MCF 10A (cell line): ENCODE measurements around the gene MACROH2A2. TPM values are rescaled to one million over a fixed set of nuclear protein-coding genes. Genes with fewer than 3 reads are reported as not detected.

Source experiments
- BruUV-seq: library from RNA; stranded (reverse); fragments of 400-500 nt; replicated peaks from 2 replicates; lab custom pipeline; 2021; lab: Mats Ljungman, UMichigan
- CTCF ChIA-PET: fragments of 300-600 bp; sonication (Branson Sonifier 250); formaldehyde crosslinking; extraction: SDS; loops from one replicate; lab custom pipeline; 2021; ENCODE audit warnings: antibody characterized with exemption, inconsistent platforms; lab: Yijun Ruan, JAX
- POLR2A ChIA-PET: fragments of 300-600, 350-650 bp; sonication (Branson Sonifier 250); formaldehyde crosslinking; extraction: SDS; loops from one replicate; lab custom pipeline; 2020; ENCODE audit warnings: antibody characterized with exemption, inconsistent platforms; lab: Yijun Ruan, JAX
- DNase-seq: peaks from one replicate; pipeline ENCODE4 v3.0.0-alpha.2; 2018; ENCODE audit not compliant: unreplicated experiment
- H3K27ac Mint-ChIP-seq: one replicate; pipeline ENCODE4 v1.8.0; 2022; ENCODE audit warnings: mild to moderate bottlenecking, low read depth, mixed read lengths; ENCODE audit not compliant: unreplicated experiment
- H3K27me3 Mint-ChIP-seq: one replicate; pipeline ENCODE4 v1.8.0; 2022; ENCODE audit warnings: mixed read lengths; ENCODE audit not compliant: insufficient read depth, unreplicated experiment
- H3K36me3 Mint-ChIP-seq: one replicate; pipeline ENCODE4 v1.8.0; 2022; ENCODE audit warnings: mild to moderate bottlenecking, moderate library complexity, mixed read lengths; ENCODE audit not compliant: insufficient read depth, unreplicated experiment
- H3K4me1 Mint-ChIP-seq: one replicate; pipeline ENCODE4 v1.8.0; 2022; ENCODE audit warnings: mixed read lengths; ENCODE audit not compliant: insufficient read depth, unreplicated experiment
- H3K4me3 Mint-ChIP-seq: one replicate; pipeline ENCODE4 v1.8.0; 2022; ENCODE audit warnings: mild to moderate bottlenecking, moderate library complexity, mixed read lengths; ENCODE audit not compliant: unreplicated experiment
- H3K9me3 Mint-ChIP-seq: one replicate; pipeline ENCODE4 v1.8.0; 2022; ENCODE audit warnings: mixed read lengths; ENCODE audit not compliant: unreplicated experiment
- CTCF ChIP-seq: fragments of 200-600 bp; IDR thresholded peaks from one replicate; pipeline ENCODE4 v1.8.0; 2022; ENCODE audit warnings: antibody characterized with exemption, mild to moderate bottlenecking; ENCODE audit not compliant: unreplicated experiment
- intact Hi-C: fragments of 100-400 bp; cut with micrococcal nuclease; formaldehyde crosslinking; loops from 2 replicates; pipeline ENCODE4 v1.14.1; 2022
- total RNA-seq: library from RNA; stranded (reverse); gene quantifications from 2 replicates; pipeline ENCODE4 v1.2.3, GENCODE V29; 2022

MACROH2A2 gene
- total RNA-seq, 1 experiment from 2014 or later: 17.6 TPM

- H3K27me3 Mint-ChIP-seq: no peaks in the 10 kb centered on the region
- ChIA-PET POLR2A (no interaction called here), CTCF (no interaction called here)
- H3K4me3 Mint-ChIP-seq: no peak overlapping the region
- DNase-seq: no peak
- H3K4me1 Mint-ChIP-seq: peaks cover 6% of the 10 kb centered on the region
- no TSS peak for BruUV-seq
- intact Hi-C loops: no loop called here
- no peaks in the 10 kb centered on the region for H3K9me3 Mint-ChIP-seq
- no peak for TF ChIP-seq CTCF
- peaks cover 44% of the 10 kb centered on the region for H3K36me3 Mint-ChIP-seq
- no peak overlapping the region for H3K27ac Mint-ChIP-seq
Observed at GRCh38 chr10:70112071-70112470, 59.4 kb downstream of the MACROH2A2 start.

GRCh38 chr10:70114902-70115301 lies 62.3 kb downstream of the MACROH2A2 start:
- no peak for DNase-seq
- no peak overlapping the region for H3K4me3 Mint-ChIP-seq
- no peaks in the 10 kb centered on the region for H3K9me3 Mint-ChIP-seq
- ChIA-PET POLR2A (interaction anchor here (0.6 to 3.2 kb wide), 2 partner anchors 15 to 31 kb away, joined by 3 to 31 read pairs; partner anchors contain the start of gene TYSND1), CTCF (interaction anchor here (0.6 to 5.7 kb wide), 17 partner anchors 9 to 660 kb away, joined by 3 to 107 read pairs (median 4); partner anchors contain the start of genes AIFM2 and TYSND1)
- H3K36me3 Mint-ChIP-seq: peaks cover 56% of the 10 kb centered on the region
- TF ChIP-seq CTCF: no peak
- H3K27ac Mint-ChIP-seq: no peak overlapping the region
- intact Hi-C loops: no loop called here
- no TSS peak for BruUV-seq
- no peaks in the 10 kb centered on the region for H3K27me3 Mint-ChIP-seq
- H3K4me1 Mint-ChIP-seq: peaks cover 6% of the 10 kb centered on the region

- no peak overlapping the region for H3K4me3 Mint-ChIP-seq
- H3K9me3 Mint-ChIP-seq: no peaks in the 10 kb centered on the region
- no peaks in the 10 kb centered on the region for H3K27me3 Mint-ChIP-seq
- BruUV-seq: no TSS peak
- POLR2A ChIA-PET: interaction anchor here (0.6 to 3.2 kb wide), 5 partner anchors 11 to 249 kb away, joined by 3 to 31 read pairs (median 6); partner anchors contain the start of gene TYSND1
- peak; percentile 65 for TF ChIP-seq CTCF
- DNase-seq: peak; percentile 68
- CTCF ChIA-PET: interaction anchor here (0.5 to 5.7 kb wide), 57 partner anchors 7 to 944 kb away, joined by 3 to 107 read pairs (median 4); partner anchors contain the start of genes AIFM2 and TYSND1
- H3K36me3 Mint-ChIP-seq: peaks cover 61% of the 10 kb centered on the region
- intact Hi-C loops: loop anchor here (1.0 to 2.0 kb wide), 2 partner anchors 31 to 248 kb away; partner anchors contain the start of gene TYSND1
- H3K27ac Mint-ChIP-seq: no peak overlapping the region
- H3K4me1 Mint-ChIP-seq: peaks cover 6% of the 10 kb centered on the region
Observed at GRCh38 chr10:70115948-70116682, 63.5 kb downstream of the MACROH2A2 start.

- Mint-ChIP-seq H3K9me3 (no peaks in the 10 kb centered on the region), H3K27ac (no peak overlapping the region), H3K4me1 (peaks cover 6% of the 10 kb centered on the region), H3K4me3 (no peak overlapping the region), H3K27me3 (no peaks in the 10 kb centered on the region), H3K36me3 (peaks cover 54% of the 10 kb centered on the region)
- ChIA-PET POLR2A (interaction anchor here (1.2 kb wide), 1 partner anchor 13 kb away, joined by 4 read pairs; no protein-coding TSS in a partner anchor), CTCF (interaction anchor here (0.6 to 5.7 kb wide), 8 partner anchors 10 to 401 kb away, joined by 3 to 107 read pairs (median 14); partner anchors contain the start of gene TYSND1)
- no TSS peak for BruUV-seq
- DNase-seq: no peak
- TF ChIP-seq CTCF: no peak
- intact Hi-C loops: loop anchor here (2.0 kb wide), 1 partner anchor 29 kb away; the partner anchor contains the start of gene TYSND1
Observed at GRCh38 chr10:70117646-70118045, 65.0 kb downstream of the MACROH2A2 start.
